Measurements from ENCODE around the gene RSPH3.
"Not testable (repeated sequence)": the region's sequence is repeated elsewhere in the genome, so short reads cannot be mapped to it uniquely, and the experiment has no call there.

The RSPH3 gene

GRCh38 chr6:158958504-158959386 is 41.3 kb downstream of the RSPH3 start:
- Histone ChIP-seq H3K27ac (no peak overlapping the region), H3K79me2 (ENCODE audit: insufficient read depth, low read depth) (no peaks in the 10 kb centered on the region), H2AFZ (ENCODE audit: low read depth) (no peak overlapping the region), H3K27me3 (ENCODE audit: insufficient read depth, low read depth) (no peaks in the 10 kb centered on the region), H3K4me2 (no peak overlapping the region), H3K4me1 (ENCODE audit: low read depth, poor library complexity, severe bottlenecking) (no peaks in the 10 kb centered on the region), H3K36me3 (ENCODE audit: insufficient read depth) (no peaks in the 10 kb centered on the region), H3K4me3 (IDR thresholded peaks at IDR 0.05; ENCODE audit: insufficient read depth, low read depth, low read length) (no peak overlapping the region), H3K9ac (no peak overlapping the region), H4K20me1 (ENCODE audit: insufficient read depth) (no peaks in the 10 kb centered on the region)
- TF ChIP-seq CTCF (conservative IDR thresholded peaks at IDR 0.05; ENCODE audit: low read depth, low read length) = no peak

- no peaks in the 10 kb centered on the region for H3K36me3 ChIP-seq (ENCODE audit: insufficient read depth)
- H4K20me1 ChIP-seq (ENCODE audit: insufficient read depth) = no peaks in the 10 kb centered on the region
- H3K4me3 ChIP-seq (IDR thresholded peaks at IDR 0.05; ENCODE audit: insufficient read depth, low read depth, low read length) = no peak overlapping the region
- no peak overlapping the region for H3K9ac ChIP-seq
- no peaks in the 10 kb centered on the region for H3K27me3 ChIP-seq (ENCODE audit: insufficient read depth, low read depth)
- H3K4me1 ChIP-seq (ENCODE audit: low read depth, poor library complexity, severe bottlenecking) = no peaks in the 10 kb centered on the region
- no peak overlapping the region for H2AFZ ChIP-seq (ENCODE audit: low read depth)
- no peak overlapping the region for H3K4me2 ChIP-seq
- H3K27ac ChIP-seq = no peak overlapping the region
- TF ChIP-seq CTCF (conservative IDR thresholded peaks at IDR 0.05; ENCODE audit: low read depth, low read length) = no peak
- H3K79me2 ChIP-seq (ENCODE audit: insufficient read depth, low read depth) = no peaks in the 10 kb centered on the region
Observed at GRCh38 chr6:158955255-158955654, 44.7 kb downstream of the RSPH3 start.

DNA sequence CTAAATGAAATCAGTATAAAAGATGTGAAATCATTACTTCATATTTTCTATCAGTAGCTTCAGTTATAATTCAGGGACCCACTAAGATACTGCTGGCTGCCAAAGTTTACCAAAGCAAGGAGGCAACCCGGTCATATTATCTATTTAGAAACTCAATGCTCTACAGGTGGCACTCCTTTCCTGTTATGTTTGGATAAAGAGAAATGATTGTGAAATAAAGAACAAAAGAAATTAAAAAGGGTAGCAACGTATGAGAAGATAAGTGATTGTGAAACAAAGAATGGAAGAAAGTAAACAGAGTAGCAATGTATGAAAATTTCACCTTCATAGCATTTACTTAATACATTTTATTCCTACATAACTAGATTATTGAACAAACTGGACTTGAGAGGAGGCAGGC is 45.2 kb downstream of the RSPH3 start:
- no peaks in the 10 kb centered on the region for H3K4me1 ChIP-seq (ENCODE audit: low read depth, poor library complexity, severe bottlenecking)
- H2AFZ ChIP-seq (ENCODE audit: low read depth) = no peak overlapping the region
- no peaks in the 10 kb centered on the region for H3K79me2 ChIP-seq (ENCODE audit: insufficient read depth, low read depth)
- no peaks in the 10 kb centered on the region for H3K27me3 ChIP-seq (ENCODE audit: insufficient read depth, low read depth)
- no peaks in the 10 kb centered on the region for H4K20me1 ChIP-seq (ENCODE audit: insufficient read depth)
- no peak overlapping the region for H3K9ac ChIP-seq
- H3K36me3 ChIP-seq (ENCODE audit: insufficient read depth) = no peaks in the 10 kb centered on the region
- no peak for TF ChIP-seq CTCF (conservative IDR thresholded peaks at IDR 0.05; ENCODE audit: low read depth, low read length)
- H3K4me2 ChIP-seq = no peak overlapping the region
- H3K27ac ChIP-seq = no peak overlapping the region
- no peak overlapping the region for H3K4me3 ChIP-seq (IDR thresholded peaks at IDR 0.05; ENCODE audit: insufficient read depth, low read depth, low read length)

DNA sequence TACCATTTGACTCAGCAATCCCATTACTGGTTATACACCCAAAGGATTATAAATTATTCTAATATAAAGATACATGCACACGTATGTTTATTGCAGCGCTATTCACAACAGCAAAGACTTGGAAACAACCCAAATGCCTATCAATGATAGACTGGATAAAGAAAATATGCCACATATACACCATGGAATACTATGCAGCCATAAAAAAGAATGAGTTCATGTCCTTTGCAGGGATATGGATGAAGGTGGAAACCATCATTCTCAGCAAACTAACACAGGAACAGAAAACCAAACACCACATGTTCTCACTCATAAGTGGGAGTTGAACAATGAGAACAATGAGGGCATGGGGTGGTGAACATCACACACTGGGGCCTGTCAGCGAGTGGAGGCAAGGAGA is 48.0 kb downstream of the RSPH3 start:
- not testable (repeated sequence) for H3K4me1 ChIP-seq (ENCODE audit: low read depth, poor library complexity, severe bottlenecking); H3K4me3 ChIP-seq (IDR thresholded peaks at IDR 0.05; ENCODE audit: insufficient read depth, low read depth, low read length); H3K27me3 ChIP-seq (ENCODE audit: insufficient read depth, low read depth); H3K79me2 ChIP-seq (ENCODE audit: insufficient read depth, low read depth); H2AFZ ChIP-seq (ENCODE audit: low read depth); H3K9ac ChIP-seq; H3K4me2 ChIP-seq; H3K27ac ChIP-seq; H4K20me1 ChIP-seq (ENCODE audit: insufficient read depth); H3K36me3 ChIP-seq (ENCODE audit: insufficient read depth)

DNA sequence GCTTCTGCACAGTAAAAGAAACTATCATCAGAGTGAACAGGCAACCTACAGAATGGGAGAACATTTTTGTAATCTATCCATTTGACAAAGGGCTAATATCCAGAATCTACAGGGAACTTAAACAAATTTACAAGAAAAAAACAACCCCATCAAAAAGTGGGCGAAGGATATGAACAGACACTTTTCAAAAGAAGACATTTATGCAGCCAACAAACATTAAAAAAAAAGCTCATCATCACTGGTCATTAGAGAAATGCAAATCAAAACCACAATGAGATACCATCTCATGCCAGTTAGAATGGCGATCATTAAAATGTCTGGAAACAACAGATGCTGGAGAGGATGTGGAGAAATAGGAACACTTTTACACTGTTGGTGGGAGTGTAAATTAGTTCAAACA is 48.4 kb downstream of the RSPH3 start:
- not testable (repeated sequence) for H3K27ac ChIP-seq; H3K79me2 ChIP-seq (ENCODE audit: insufficient read depth, low read depth); H2AFZ ChIP-seq (ENCODE audit: low read depth); H3K4me3 ChIP-seq (IDR thresholded peaks at IDR 0.05; ENCODE audit: insufficient read depth, low read depth, low read length); H3K27me3 ChIP-seq (ENCODE audit: insufficient read depth, low read depth); H3K4me2 ChIP-seq; H3K9ac ChIP-seq; H4K20me1 ChIP-seq (ENCODE audit: insufficient read depth); H3K4me1 ChIP-seq (ENCODE audit: low read depth, poor library complexity, severe bottlenecking); H3K36me3 ChIP-seq (ENCODE audit: insufficient read depth)

Measured in KMS-11 (cell line).